HG02870 (cell line): ENCODE measurements around the gene SIRPA.

Source experiments
- ATAC-seq: cut with Tn5 transposase; IDR thresholded peaks from one replicate; pipeline ENCODE4 v1.9.1; 2021; ENCODE audit warnings: mild to moderate bottlenecking, moderate library complexity; ENCODE audit not compliant: unreplicated experiment

The SIRPA gene

GRCh38 chr20:1868856-1869255, 26.4 kb upstream of the SIRPA start:
- ATAC-seq: no peak

- no peak for ATAC-seq
Measured at GRCh38 chr20:1870323-1870722, 24.9 kb upstream of the SIRPA start.

GRCh38 chr20:1870792-1871550, 24.2 kb upstream of the SIRPA start:
- ATAC-seq: peak; percentile 59

GRCh38 chr20:1871807-1872458, 23.3 kb upstream of the SIRPA start:
- no peak for ATAC-seq

- ATAC-seq: no peak
Measured at GRCh38 chr20:1872459-1873097, 22.6 kb upstream of the SIRPA start.

GRCh38 chr20:1874450-1875182, 20.6 kb upstream of the SIRPA start:
- ATAC-seq: no peak

- ATAC-seq: no peak
Measured at GRCh38 chr20:1875183-1875554, 20.0 kb upstream of the SIRPA start.

- no peak for ATAC-seq
Measured at GRCh38 chr20:1875762-1876161, 19.4 kb upstream of the SIRPA start.

GRCh38 chr20:1876217-1876921, 18.8 kb upstream of the SIRPA start:
- ATAC-seq: no peak

GRCh38 chr20:1876975-1877608, 18.1 kb upstream of the SIRPA start:
- ATAC-seq: no peak

- ATAC-seq: no peak
Measured at GRCh38 chr20:1877609-1878200, 17.5 kb upstream of the SIRPA start.

- ATAC-seq: no peak
Measured at GRCh38 chr20:1879369-1879768, 15.8 kb upstream of the SIRPA start.

- ATAC-seq: no peak
Measured at GRCh38 chr20:1879934-1880333, 15.3 kb upstream of the SIRPA start.

GRCh38 chr20:1880529-1881239, 14.5 kb upstream of the SIRPA start:
- ATAC-seq: no peak

GRCh38 chr20:1881240-1881835, 13.9 kb upstream of the SIRPA start:
- no peak for ATAC-seq

- ATAC-seq: no peak
Measured at GRCh38 chr20:1882026-1882425, 13.2 kb upstream of the SIRPA start.

GRCh38 chr20:1883986-1884385, 11.2 kb upstream of the SIRPA start:
- ATAC-seq: no peak

GRCh38 chr20:1885254-1885653, 10.0 kb upstream of the SIRPA start:
- ATAC-seq: no peak
